Activated T-helper 1 cell treated with anti-CD3 and anti-CD28 coated beads, Interleukin-12 subunit alpha, Interleukin-12 subunit beta, Interleukin-2, Interleukin-4 antibody, amounts not matched to agents 30 ng/mL and 10 ng/mL and 1 ng/mL, durations not matched to agents 14 hours and 24 hours and 36 hours (primary cell): ENCODE results near the gene WNT7A. TPM values are rescaled to one million over a fixed set of nuclear protein-coding genes. Genes with fewer than 3 reads are reported as not detected.

ENCODE experiments used
- DNase-seq: peaks from one replicate; pipeline ENCODE4 v3.0.0; 2021; ENCODE audit warnings: low spot score
- H3K27ac Mint-ChIP-seq: one replicate; pipeline ENCODE4 v1.8.0; 2021; ENCODE audit warnings: mild to moderate bottlenecking, mixed read lengths
- H3K27me3 Mint-ChIP-seq: one replicate; pipeline ENCODE4 v1.8.0; 2022; ENCODE audit warnings: mild to moderate bottlenecking, moderate library complexity, mixed read lengths; ENCODE audit not compliant: insufficient read depth
- H3K36me3 Mint-ChIP-seq: one replicate; pipeline ENCODE4 v1.8.0; 2021; ENCODE audit warnings: low read depth, mixed read lengths
- H3K4me1 Mint-ChIP-seq: one replicate; pipeline ENCODE4 v1.8.0; 2021; ENCODE audit warnings: low read depth, mixed read lengths
- H3K4me3 Mint-ChIP-seq: one replicate; pipeline ENCODE4 v1.8.0; 2021; ENCODE audit warnings: mild to moderate bottlenecking, moderate library complexity, mixed read lengths
- H3K9me3 Mint-ChIP-seq: one replicate; pipeline ENCODE4 v1.8.0; 2021; ENCODE audit warnings: mixed read lengths
- intact Hi-C: fragments of 100-400 bp; cut with micrococcal nuclease; formaldehyde crosslinking; loops from one replicate; pipeline ENCODE4 v1.15.1; 2024
- total RNA-seq: library from RNA; stranded (reverse); gene quantifications from 2 replicates; pipeline ENCODE4 v1.2.3, GENCODE V29; 2022

WNT7A gene
- total RNA-seq, 1 donor from 2014 or later: not detected

DNA sequence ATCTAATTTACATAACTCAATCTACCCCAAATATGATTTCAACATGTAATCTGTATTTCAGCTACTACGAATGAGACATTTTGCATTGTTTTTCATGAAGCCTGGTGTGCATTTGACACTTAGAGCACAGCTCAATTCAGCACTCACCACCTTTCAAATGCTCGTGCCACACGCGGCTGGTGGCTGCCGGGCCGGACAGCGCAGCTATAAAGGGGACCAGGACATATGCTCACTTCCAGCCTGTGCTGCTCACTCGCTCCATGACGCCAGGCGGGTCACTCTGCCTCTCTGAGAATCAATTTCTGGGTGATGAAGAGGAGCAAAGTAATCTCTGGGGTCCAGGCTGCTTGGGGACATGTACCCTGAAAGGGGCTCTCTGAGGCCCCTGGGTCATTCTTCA is 93.1 kb downstream of the WNT7A start:
- intact Hi-C loops: no loop called here
- H3K4me3 Mint-ChIP-seq: no peak overlapping the region

DNA sequence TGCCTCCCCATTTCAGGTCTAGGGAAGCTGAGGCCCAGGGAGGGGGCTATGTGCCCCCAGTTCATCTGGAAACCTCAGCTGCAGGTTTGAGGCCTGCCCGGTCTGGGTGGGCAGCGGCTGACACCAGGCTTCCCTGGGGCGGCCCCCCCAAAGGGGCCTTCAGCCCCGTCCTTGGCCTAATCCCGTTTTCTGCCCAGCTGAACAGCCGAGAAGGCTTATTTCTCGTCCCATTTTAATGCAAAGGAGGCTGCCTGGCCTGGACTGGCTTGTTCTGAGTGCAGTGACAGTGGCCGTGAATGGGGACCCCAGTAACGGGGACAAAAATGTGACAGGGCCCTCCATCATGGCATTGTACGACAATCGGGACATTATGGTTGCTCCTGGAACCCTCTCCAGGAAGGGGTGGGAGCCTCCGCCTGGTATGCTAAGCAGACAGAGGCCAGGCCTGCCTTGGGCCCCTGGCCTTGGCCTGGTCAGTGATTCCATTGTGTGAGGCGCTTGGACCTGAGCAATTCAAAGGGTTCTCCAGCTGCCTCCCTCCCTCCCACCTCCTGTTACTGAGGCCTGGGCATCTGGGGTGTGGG is 93.9 kb downstream of the WNT7A start:
- H3K4me3 Mint-ChIP-seq: no peak overlapping the region
- no peaks in the 10 kb centered on the region for H3K36me3 Mint-ChIP-seq
- peaks cover 2% of the 10 kb centered on the region for H3K27me3 Mint-ChIP-seq
- H3K9me3 Mint-ChIP-seq: no peaks in the 10 kb centered on the region
- H3K27ac Mint-ChIP-seq: no peak overlapping the region
- DNase-seq: no peak
- intact Hi-C loops: no loop called here
- H3K4me1 Mint-ChIP-seq: no peaks in the 10 kb centered on the region

More for the DNA sequence above, 93.1 kb downstream of the WNT7A start:
- no peaks in the 10 kb centered on the region for H3K36me3 Mint-ChIP-seq
- no peaks in the 10 kb centered on the region for H3K4me1 Mint-ChIP-seq
- no peaks in the 10 kb centered on the region for H3K27me3 Mint-ChIP-seq
- no peaks in the 10 kb centered on the region for H3K9me3 Mint-ChIP-seq
- H3K27ac Mint-ChIP-seq: no peak overlapping the region
- DNase-seq: no peak

DNA sequence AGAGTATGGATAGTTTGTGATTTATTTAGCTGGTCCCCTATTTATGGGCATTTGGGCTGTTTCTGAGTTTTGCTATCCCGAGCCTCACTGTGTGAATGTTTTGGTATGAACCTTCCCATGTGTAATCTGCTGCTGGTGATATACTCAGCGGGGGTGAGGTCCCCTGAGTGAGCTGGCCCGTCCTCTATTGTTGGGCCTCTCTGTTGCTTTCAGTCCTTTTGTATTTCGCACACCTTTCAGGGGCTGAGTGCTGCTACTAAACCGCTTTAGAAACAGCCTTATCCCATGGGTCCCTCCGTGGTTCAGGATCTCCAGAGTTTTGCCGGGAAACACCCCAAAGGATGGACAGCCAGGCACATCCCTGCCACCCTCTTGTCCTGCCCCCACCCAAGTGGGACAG is 94.5 kb downstream of the WNT7A start:
- no peaks in the 10 kb centered on the region for H3K9me3 Mint-ChIP-seq
- no peak for DNase-seq
- no peak overlapping the region for H3K27ac Mint-ChIP-seq
- no peaks in the 10 kb centered on the region for H3K36me3 Mint-ChIP-seq
- intact Hi-C loops: no loop called here
- H3K4me3 Mint-ChIP-seq: no peak overlapping the region
- peaks cover 2% of the 10 kb centered on the region for H3K27me3 Mint-ChIP-seq
- no peaks in the 10 kb centered on the region for H3K4me1 Mint-ChIP-seq

DNA sequence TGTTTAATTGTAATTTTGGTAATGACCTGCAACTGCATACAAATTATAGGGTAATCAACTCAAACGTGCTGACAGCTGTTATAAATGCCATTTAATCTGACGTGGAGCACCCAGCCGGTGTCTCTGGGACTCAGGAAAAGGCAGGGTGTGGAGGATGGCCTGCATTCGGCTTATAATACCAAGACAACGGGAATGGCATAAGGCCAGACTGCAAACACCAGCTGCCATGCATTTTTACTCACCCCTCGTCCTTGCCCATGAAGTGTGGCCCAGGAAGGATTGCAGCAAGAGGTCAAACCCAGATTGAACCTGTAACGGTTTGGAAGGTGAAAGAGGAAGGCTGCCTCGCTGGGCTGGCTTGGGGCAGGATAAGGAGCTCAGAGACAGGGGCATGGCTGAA is 96.4 kb downstream of the WNT7A start:
- Mint-ChIP-seq H3K36me3 (no peaks in the 10 kb centered on the region), H3K4me3 (no peak overlapping the region), H3K27me3 (peaks cover 2% of the 10 kb centered on the region), H3K9me3 (no peaks in the 10 kb centered on the region), H3K27ac (no peak overlapping the region), H3K4me1 (no peaks in the 10 kb centered on the region)
- no peak for DNase-seq
- intact Hi-C loops: no loop called here

DNA sequence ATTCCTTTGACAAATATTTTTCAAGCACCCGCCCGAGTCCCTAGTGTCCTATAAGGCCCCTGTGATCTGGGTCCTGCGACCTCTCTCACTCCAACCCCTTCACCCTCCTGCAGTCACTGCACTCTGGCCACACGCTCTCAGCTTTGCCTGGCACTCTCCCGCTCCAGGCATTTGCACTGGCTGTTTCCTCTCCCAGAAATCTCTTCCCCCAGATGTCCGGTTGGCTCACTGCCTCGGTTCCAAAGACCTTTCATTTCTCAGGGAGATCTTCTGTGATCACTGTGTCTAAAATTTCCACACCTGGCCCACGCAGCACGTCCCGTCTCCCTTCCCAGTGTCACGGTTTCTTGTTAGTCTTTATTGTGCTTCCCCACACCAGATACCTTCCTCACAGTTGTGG is 97.4 kb downstream of the WNT7A start:
- H3K9me3 Mint-ChIP-seq: no peaks in the 10 kb centered on the region
- no peak for DNase-seq
- no peaks in the 10 kb centered on the region for H3K36me3 Mint-ChIP-seq

DNA sequence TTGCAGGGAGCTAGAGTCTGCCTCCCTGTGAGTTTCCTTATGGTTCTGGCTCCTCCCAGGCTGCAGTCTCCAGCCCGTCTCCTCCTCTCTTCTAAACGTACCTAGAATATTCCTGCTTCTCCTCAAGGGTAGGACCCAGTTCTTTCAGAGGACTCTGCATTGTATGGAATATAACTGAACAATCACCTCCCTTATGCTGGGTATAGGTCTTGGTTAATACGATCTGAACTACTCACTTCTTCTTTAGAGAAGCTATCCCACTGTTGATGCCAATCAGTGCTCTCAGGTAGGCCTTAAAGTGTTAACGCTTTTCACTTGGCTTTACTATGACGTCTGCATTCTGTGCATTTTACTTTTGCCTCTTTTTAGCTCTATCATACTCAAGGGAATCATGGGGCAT is 98.5 kb downstream of the WNT7A start:
- Mint-ChIP-seq H3K4me1 (no peaks in the 10 kb centered on the region), H3K27ac (no peak overlapping the region), H3K9me3 (no peaks in the 10 kb centered on the region), H3K4me3 (no peak overlapping the region), H3K27me3 (peaks cover 2% of the 10 kb centered on the region), H3K36me3 (no peaks in the 10 kb centered on the region)
- intact Hi-C loops: no loop called here
- no peak for DNase-seq

More for the DNA sequence above, 97.4 kb downstream of the WNT7A start:
- H3K4me1 Mint-ChIP-seq: no peaks in the 10 kb centered on the region
- intact Hi-C loops: no loop called here
- H3K27ac Mint-ChIP-seq: no peak overlapping the region
- H3K4me3 Mint-ChIP-seq: no peak overlapping the region
- H3K27me3 Mint-ChIP-seq: peaks cover 2% of the 10 kb centered on the region

DNA sequence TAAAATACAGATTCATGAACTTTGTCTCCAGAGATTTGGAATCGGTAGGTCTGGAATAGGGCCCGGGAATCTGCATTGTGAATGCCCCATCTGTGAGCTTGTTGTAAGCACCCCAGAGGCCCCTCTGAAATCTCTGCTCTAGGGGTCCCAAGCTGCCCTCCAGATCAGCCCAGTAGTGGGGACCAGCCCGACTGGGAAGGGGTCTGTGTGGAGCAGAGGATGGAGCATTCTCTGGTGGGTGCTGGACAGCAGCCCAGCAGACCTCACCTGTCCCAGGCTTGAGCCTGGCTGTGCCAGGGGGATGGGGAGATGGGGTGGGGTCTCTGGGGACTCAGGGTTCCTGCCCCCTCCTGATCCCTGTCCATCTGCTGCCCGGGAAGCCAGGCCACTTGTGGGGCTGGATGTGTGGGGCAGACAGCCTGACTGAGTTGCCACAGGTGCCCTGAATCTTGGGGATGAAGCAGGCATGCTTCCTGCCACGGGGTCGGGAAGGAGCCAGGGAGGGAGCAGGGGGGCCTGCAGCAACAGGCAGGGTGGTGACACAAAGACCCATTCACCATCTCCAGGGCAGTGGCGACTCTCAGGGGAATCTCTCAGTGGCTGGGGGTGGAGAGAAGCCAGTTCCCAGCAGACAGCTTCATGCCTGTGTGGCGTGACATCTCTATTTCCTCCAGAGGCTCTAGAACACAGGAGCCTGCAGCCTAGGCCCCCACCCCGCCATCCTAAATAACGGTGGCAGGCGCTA is 99.3 kb downstream of the WNT7A start:
- Mint-ChIP-seq H3K9me3 (no peaks in the 10 kb centered on the region), H3K4me1 (no peaks in the 10 kb centered on the region), H3K36me3 (no peaks in the 10 kb centered on the region), H3K27me3 (peaks cover 2% of the 10 kb centered on the region), H3K27ac (no peak overlapping the region), H3K4me3 (no peak overlapping the region)
- intact Hi-C loops: no loop called here
- DNase-seq: no peak

DNA sequence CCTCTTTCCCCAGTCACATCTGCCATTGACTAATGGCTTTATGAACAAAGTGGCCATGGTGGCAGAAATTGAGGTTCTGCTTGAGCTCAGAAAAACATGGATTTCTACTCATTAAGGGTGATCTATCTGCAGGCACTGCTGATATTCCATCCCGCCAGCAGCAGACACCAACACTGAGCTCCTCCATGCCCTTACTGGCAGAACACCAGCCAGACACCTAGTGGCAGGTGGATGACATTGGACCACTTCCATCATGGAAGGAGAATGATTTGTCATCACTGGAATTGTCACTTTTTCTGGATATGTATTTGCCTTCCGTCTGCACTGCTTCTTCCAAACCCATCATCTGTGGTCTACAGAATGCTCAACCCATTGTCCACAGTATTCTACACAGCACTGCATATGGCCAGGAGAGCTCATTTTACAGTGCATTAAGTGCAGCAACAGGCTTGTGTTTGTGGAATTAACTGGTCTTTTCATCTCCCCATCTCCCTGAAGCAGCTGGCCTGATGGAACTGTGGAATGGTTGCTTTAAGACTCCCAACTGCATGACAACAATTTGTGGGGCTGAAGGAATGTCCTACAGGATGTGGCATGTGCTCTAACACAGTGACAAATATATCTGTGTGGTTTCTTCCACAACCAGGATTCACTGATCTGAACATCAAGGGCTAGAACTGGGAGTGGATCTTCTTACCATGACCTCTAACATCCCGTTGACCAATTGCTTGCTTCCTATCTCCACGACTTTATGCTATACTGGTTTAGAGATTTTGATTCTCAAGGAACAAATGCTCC is 103.4 kb downstream of the WNT7A start:
- Mint-ChIP-seq H3K27me3 (peaks cover 4% of the 10 kb centered on the region), H3K9me3 (no peaks in the 10 kb centered on the region), H3K36me3 (no peaks in the 10 kb centered on the region), H3K4me1 (no peaks in the 10 kb centered on the region), H3K4me3 (no peak overlapping the region), H3K27ac (no peak overlapping the region)
- DNase-seq: no peak
- intact Hi-C loops: no loop called here

DNA sequence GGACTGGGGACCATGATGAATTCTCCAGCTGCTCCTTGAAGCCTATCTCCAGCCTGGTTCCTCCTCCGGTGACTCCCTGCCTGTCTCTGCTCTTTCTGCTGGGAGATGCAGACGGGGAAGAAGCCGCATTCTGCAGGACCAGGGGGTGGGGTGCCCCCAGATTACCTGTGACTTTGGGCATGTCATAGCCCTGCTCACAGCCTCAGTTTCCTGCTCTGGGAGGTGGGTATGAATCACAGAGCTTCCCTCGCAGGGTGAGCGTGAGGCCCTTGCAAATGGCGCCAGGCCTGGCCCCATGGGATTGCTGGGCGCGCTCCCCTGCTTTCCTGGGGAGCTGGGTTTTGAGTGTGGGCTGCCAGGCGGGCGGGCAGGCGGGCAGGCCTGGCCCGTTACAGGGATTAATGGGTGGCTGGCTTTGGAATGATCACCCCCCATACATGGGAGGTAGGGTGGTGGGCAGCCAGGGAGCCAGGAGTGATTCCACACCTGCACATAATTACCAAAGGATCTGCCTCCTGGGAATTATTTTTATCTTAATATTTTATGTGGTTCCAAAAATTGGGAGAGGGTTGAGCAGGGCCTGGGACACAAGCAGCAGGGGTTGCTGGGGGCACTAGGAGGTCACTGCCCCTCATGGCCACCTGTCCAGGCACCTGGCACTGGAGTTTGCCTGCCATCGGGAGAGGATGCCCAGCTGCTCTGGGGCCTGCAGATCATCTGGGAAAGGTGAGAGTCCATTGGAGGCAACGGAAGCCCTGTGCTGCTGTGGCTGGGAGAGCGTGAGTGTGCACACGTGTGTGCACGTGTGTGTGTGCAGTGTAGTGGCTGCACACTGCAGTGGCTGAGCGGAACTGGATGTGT is 106.8 kb downstream of the WNT7A start:
- H3K36me3 Mint-ChIP-seq: no peaks in the 10 kb centered on the region
- peaks cover 2% of the 10 kb centered on the region for H3K27me3 Mint-ChIP-seq
- DNase-seq: no peak
- peaks cover 6% of the 10 kb centered on the region for H3K4me1 Mint-ChIP-seq
- no peak overlapping the region for H3K4me3 Mint-ChIP-seq
- intact Hi-C loops: no loop called here
- no peak overlapping the region for H3K27ac Mint-ChIP-seq
- H3K9me3 Mint-ChIP-seq: no peaks in the 10 kb centered on the region

DNA sequence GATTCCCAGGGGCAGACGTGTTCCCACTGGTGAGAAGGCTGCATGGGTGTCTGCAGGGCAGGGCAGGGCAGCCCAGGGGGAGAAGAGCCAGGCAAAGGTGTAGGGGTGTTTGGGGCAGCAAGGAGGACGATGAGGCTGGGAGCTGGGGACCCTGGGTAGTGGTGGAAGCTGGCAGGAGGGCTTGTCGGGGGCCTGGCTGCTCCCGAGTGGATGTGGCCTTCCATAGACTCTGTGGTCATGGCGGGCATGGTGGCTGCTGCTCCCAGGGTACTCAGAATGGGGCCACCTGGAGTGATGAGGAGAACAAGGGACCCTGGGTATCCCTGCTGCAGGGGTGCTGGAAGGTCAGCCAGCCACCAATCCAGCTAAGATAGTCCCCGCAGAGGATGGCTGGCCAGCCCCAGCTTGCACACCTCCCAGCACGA is 107.5 kb downstream of the WNT7A start:
- no peaks in the 10 kb centered on the region for H3K9me3 Mint-ChIP-seq
- intact Hi-C loops: no loop called here

DNA sequence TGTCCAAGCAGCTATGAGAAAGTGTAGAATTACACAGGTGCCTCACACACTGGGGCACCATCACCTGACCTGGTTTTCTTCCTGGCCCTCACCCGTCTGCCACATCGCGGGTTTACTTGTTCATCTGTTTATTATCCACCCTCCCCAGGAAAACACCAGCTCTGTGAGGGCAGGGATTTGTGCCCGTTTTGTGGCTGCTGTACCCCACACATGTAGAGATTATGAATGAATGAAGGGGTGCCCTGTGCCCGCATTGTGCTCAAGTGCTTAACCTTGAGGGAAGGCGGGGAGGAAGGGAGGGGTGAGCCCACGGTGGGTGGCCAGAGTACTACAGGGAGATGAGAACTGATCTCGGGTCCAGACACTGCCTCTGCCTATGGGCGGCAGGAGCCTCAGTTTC is 108.4 kb downstream of the WNT7A start:
- Mint-ChIP-seq H3K36me3 (no peaks in the 10 kb centered on the region), H3K27ac (no peak overlapping the region), H3K9me3 (no peaks in the 10 kb centered on the region), H3K27me3 (peaks cover 2% of the 10 kb centered on the region), H3K4me1 (peaks cover 6% of the 10 kb centered on the region), H3K4me3 (no peak overlapping the region)
- intact Hi-C loops: no loop called here
- no peak for DNase-seq

More for the DNA sequence above, 107.5 kb downstream of the WNT7A start:
- no peak for DNase-seq
- peaks cover 6% of the 10 kb centered on the region for H3K4me1 Mint-ChIP-seq
- H3K4me3 Mint-ChIP-seq: no peak overlapping the region
- H3K27me3 Mint-ChIP-seq: peaks cover 2% of the 10 kb centered on the region
- no peak overlapping the region for H3K27ac Mint-ChIP-seq
- no peaks in the 10 kb centered on the region for H3K36me3 Mint-ChIP-seq

DNA sequence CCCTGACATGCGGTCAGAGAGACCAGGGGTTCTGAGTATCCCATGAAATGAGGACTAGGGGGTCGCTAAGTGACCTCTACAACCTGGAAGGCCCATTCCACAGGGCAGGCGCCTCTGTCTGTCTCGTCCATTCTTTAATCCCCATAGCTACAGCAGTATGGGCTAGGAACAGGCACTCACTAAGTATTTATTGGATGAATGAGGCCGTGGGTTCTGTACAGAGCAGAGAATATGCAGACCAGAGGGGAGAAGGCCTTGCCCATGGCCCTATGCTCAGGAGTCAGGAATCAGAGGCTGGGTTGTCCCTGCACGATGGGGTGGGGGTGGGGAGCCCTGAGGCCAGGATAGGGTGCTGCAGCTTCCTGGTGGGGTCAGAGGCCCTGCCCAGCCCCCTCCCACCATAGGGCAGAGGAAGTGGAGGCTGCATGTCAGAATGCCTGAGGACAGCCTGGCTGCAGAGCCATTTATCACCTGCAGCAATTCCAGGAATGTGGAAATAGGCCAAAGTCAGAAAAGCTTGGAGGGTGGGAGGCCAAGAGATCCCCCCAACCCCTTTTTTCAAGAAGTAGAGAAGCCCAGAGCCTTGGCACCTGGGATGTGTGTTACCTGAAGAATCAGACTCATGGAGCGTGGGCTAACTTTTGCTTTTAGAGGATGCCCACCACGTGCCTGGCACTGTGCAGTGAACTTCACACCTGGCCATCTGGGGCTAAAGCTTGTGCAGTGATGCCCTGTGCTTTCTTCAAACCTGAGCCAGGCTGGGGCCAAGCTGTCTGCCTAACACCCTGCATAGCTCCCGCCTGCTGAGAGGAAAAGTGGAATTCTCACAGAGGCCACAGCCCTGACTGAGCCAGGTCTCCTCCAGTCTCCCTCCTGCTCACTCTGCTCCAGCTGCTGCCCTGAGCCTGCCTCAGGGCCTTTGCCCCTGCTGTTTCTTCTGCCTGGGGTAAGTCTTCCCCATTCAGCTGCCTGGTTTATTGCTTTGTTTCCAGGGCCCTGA is 109.4 kb downstream of the WNT7A start:
- H3K4me3 Mint-ChIP-seq: no peak overlapping the region
- DNase-seq: no peak
- no peaks in the 10 kb centered on the region for H3K9me3 Mint-ChIP-seq
- intact Hi-C loops: no loop called here
- no peak overlapping the region for H3K27ac Mint-ChIP-seq
- H3K27me3 Mint-ChIP-seq: peaks cover 2% of the 10 kb centered on the region
- H3K36me3 Mint-ChIP-seq: no peaks in the 10 kb centered on the region
- H3K4me1 Mint-ChIP-seq: peaks cover 6% of the 10 kb centered on the region
